Endometrium (tissue), 2 donors: Measurements from ENCODE around the gene LRIG1.

Experiments used
- FAIRE-seq: peaks from 2 replicates; lab custom pipeline; 2012; peaks lifted over from hg19 to GRCh38; lab: Jason Lieb, UNC
- donor health status: control.
- donor health status: control.

LRIG1 gene, protein sequence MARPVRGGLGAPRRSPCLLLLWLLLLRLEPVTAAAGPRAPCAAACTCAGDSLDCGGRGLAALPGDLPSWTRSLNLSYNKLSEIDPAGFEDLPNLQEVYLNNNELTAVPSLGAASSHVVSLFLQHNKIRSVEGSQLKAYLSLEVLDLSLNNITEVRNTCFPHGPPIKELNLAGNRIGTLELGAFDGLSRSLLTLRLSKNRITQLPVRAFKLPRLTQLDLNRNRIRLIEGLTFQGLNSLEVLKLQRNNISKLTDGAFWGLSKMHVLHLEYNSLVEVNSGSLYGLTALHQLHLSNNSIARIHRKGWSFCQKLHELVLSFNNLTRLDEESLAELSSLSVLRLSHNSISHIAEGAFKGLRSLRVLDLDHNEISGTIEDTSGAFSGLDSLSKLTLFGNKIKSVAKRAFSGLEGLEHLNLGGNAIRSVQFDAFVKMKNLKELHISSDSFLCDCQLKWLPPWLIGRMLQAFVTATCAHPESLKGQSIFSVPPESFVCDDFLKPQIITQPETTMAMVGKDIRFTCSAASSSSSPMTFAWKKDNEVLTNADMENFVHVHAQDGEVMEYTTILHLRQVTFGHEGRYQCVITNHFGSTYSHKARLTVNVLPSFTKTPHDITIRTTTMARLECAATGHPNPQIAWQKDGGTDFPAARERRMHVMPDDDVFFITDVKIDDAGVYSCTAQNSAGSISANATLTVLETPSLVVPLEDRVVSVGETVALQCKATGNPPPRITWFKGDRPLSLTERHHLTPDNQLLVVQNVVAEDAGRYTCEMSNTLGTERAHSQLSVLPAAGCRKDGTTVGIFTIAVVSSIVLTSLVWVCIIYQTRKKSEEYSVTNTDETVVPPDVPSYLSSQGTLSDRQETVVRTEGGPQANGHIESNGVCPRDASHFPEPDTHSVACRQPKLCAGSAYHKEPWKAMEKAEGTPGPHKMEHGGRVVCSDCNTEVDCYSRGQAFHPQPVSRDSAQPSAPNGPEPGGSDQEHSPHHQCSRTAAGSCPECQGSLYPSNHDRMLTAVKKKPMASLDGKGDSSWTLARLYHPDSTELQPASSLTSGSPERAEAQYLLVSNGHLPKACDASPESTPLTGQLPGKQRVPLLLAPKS

DNA sequence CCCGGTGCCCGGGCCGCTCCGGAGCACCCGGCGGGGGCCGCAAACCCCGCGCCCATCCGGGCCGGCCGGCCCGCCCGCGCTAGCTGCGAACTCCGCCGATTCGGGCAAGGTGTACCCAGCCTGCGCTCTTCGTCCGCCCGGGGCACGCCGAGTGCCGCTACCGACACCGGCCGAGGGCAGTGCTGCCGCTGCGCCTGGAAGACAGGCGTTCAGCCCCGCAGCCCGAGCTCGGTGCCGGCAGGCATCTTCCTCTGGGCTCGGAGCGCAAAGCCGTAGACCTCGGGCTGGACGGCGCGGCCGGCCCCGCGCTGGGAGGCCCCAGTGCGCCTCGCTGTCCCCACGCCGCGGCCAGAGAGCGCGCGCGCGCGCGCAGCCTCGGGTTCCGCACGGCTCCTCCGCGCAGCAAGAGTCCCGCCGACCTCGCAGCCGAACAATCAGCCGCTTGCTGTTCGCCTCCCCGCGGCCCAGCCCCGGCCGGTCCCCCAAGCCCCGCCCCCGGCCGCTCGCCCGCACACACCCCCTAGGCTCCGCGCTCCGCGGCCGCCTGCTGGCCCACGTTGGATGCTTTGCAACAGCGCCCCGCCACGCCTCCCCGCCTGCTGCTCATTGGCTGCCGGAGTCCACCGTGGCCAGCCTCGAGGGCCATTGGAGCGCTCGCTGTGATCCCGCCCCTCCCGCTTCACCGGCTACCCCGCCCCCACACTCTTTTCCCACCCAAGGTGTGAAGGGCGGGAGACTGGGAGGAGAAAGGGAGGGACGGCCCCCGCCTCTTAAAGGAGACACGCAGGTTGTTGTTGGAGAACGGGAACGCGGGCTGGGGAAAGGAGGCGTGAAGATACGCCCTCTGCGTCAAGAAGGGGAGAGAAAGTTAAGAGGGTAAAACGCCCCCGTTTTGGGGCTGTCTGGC is at the start of gene LRIG1:
TSS of gene LRIG1 (minus strand) at position 447 of the 907 bp plus-strand sequence. CDS start 615 bp downstream, outside the sequence.
- FAIRE-seq: no peak

DNA sequence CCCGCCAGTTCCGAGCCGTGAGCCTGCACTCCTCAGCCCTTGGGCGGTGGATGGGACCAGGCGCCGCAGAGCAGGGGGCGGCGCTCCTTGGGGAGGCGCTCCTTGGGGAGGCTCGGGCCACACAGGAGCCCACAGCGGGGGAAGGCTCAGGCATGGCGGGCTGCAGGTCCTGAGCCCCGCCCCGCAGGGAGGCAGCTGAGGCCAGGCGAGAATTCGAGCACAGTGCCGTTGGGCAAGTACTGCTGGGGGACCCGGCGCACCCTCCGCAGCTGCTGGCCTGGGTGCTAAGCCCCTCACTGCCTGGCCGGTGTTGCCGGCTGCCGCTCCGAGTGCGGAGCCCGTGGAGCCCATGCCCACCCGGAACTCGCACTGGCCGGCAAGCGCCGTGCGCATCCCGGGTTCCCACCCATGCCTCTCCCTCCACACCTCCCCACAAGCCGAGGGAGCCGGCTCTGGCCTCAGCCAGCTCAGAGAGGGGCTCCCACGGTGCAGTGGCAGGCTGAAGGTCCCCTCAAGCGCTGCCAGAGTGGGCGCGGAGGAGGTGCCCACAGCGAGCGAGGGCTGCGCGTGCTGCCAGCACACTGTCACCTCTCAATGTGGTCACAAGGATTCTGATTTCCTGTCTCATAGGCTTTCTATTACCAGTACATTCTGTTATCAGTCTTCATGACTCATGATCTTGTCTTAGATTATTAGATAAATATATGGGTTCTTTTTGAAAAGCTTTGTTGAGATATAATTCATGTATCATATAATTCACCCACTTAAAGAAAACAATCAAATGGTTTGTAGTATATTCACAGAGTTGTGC is 44.0 kb upstream of the LRIG1 start:
- FAIRE-seq: no peak

DNA sequence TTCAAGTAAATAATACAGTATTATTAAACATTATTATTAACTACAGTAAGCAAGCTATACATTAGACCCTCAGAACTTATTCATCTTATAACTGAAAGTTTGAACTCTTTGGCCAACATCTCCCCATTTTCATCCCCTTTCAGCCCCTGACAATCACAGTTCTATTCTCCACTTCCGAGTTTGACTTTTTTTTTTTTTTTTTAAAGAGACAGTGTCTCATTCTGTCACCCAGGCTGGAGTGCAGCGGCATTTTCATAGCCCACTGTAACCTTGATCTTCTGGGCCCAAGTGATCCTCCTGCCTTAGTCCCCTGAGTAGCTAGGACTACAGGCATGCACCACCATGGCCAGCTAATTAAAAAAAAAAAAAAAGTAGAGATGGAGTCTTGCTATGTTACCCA is 41.3 kb upstream of the LRIG1 start:
- FAIRE-seq: no peak

- FAIRE-seq: no peak
These were observed 38.7 kb upstream of the LRIG1 start for GRCh38 chr3:66539466-66539989.

GRCh38 chr3:66538390-66538789 is 37.6 kb upstream of the LRIG1 start:
- no peak for FAIRE-seq

GRCh38 chr3:66537735-66538134 is 36.9 kb upstream of the LRIG1 start:
- FAIRE-seq: no peak

DNA sequence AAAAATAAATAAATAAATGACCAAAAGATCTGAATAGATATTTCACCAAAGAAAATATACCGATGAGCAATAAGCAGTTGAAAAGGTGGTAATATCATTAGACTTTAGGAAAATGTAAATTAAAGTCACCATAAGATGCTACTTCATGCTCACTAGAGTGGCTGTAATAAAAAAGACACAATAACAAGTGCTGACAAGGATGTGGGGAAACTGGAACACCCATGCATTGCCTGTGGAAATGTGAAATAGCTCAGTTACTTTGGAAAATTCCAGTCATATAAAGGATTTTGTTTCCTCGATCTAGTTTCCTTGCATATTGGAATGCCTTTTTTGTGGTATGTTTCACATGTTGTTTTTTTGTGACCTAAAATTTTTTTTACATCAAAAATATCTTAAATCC is 36.0 kb upstream of the LRIG1 start:
- no peak for FAIRE-seq

DNA sequence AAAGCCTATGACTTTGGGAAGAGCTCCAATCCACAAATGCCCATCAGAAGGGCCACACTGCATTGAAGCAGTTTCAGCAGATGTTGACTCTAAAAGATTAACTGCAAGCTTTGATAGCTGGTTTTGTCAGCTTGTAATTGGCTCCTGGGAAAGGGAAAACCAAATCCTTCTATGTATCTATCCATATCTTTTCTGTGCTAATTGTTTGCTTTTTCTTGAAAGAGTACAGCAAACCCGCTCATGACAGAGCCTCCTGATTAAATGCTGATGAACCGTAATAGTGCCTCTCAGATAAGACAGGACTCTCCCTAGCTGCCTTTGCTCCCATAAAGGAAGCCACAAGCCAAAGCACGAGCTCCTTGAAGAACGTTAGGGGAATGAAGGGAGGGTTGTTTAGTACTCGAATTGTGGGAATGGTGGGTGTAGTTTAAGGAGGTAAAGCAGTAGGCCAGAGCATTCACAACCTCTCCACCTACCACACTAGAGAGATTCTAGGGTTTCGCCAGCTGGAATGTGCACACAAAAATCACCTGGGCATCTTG is 33.6 kb upstream of the LRIG1 start:
- no peak for FAIRE-seq

GRCh38 chr3:66532613-66533012 is 31.8 kb upstream of the LRIG1 start:
- no peak for FAIRE-seq

- no peak for FAIRE-seq
These were observed 31.4 kb upstream of the LRIG1 start for GRCh38 chr3:66532160-66532587.

DNA sequence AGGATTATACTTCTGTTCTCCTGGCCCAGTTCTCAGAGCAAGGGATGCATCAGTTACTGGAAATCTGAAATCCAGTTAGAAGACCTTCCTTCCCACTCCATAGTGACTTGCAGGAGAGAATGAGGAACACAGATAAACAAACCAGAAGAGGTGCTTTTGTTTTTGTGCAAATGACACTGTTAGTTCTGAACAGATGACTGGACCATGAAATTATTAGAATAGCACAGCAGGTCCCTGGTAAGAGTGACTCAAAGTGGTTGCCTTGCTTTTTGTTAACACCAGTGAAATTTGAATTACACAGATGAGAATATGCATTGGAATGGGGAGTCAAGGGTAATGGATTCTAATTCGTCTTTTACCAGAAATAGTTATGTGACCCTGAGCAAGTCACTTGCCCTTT is 30.4 kb upstream of the LRIG1 start:
- no peak for FAIRE-seq

GRCh38 chr3:66527246-66527645 is 26.4 kb upstream of the LRIG1 start:
- no peak for FAIRE-seq

GRCh38 chr3:66525771-66526170 is 24.9 kb upstream of the LRIG1 start:
- no peak for FAIRE-seq

GRCh38 chr3:66520724-66521123 is 19.9 kb upstream of the LRIG1 start:
- FAIRE-seq: no peak

DNA sequence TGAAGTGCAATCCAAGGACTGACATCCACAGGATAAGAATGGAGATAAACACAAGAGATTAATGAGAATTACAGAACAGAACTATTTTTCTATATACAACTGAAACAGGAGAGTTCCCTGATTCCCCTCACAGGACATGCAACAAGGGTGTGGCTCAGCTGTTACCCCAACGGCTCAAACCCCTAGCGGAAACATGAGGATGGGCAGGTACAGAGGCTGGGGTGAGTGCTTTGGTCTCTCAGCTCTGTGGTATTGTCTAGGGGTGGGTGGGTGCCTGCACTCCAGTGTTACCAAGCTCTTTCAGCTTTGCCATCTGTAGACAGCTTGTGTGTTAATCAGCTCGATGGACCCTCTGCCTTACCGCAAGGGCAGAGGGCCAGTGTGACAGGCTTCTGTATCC is 17.8 kb upstream of the LRIG1 start:
- FAIRE-seq: no peak

GRCh38 chr3:66518126-66518525 is 17.3 kb upstream of the LRIG1 start:
- FAIRE-seq: no peak

DNA sequence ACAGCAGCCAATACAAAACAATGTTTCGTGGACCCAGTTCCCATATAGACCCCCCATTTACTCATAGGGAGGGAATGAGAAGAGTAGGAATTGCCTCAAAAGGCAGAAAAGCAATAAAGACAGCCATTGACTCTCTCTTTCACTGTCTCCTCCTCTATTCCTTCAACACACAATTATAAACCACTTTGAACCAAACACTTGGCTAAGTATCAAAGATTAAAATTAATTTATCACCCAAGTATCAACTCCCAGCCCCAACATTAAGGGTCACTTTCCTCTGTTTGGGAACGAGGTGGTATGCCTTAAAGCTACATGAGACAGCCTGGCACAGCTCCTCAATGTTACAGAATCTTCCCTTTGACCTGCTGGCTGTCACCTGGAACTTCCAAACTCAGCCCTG is 16.4 kb upstream of the LRIG1 start:
- FAIRE-seq: no peak

DNA sequence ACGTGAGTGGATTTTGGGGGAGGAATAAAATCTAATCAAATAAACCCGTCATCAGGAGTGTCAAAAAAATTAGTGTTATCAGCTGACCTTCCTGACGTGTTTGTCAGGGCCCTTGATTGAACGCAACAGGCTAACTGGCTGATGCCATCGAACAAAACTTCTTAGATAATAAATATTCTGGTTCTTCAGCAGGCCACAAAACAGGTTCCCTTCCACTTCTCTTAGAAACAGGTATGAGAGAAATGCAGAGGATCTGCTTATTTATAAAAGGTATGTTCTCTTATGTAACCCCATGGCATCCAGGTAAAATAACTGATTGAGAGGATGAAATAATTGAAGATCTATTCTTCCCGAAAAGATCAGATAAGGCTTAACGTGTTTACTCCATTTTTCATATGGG is 7.6 kb upstream of the LRIG1 start:
- FAIRE-seq: no peak

DNA sequence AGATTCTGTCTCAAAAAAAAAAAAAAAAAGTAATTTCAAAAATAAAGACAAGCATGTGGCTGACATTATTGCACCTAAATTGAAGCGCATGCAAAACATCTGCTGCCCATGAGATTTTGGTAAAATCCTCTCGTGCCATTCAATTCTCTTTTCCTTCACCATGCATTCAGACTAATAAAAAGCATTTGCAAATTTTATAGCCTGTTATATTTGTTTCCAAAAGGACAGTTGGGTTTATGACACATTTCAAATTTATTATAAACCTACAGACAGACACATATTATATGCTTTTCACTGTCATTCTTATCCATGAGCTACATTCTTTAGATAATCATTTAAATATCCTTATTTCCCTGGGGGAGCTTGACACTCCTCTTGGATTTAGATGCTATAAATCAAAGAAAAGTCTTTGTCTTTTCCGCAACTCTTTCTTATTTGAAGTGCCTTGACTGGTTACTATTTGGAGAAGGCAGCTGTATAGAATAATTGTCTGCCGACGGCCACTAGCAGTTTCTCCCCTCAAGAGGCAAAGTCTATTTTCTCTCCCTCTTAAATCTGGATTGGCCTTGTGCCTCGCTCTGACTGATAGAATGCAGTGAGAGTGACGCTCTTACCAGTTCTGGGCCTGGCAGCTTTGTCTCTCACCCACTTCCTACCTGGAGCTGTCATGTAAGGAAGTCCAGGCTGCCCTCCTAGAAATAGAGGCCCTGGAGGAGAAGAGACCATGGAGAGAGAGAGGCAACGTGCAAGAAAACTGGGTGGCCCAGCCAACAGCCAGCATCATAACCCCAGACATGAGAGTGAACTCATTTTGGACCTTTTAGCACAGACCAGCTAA is 6.8 kb upstream of the LRIG1 start:
- no peak for FAIRE-seq
